Mammary epithelial cell (primary cell): Measurements from ENCODE around the gene NT5E.

ENCODE experiments used
- CTCF ChIP-seq, 2 donors: IDR thresholded peaks in 1 of 2; conservative IDR thresholded peaks in 1 of 2; 2 replicates each; pipeline ENCODE4 v1.5.1; 2011 to 2012; ENCODE audit warnings: inconsistent platforms in 2 of 2, low read length in 2 of 2, mild to moderate bottlenecking in 2 of 2, control low read depth in 1 of 2, low read depth in 1 of 2; ENCODE audit not compliant: insufficient read depth in 1 of 2; ENCODE audit errors: extremely low read depth in 1 of 2
- EZH2 ChIP-seq: IDR thresholded peaks from 2 replicates; pipeline ENCODE4 v1.6.1; 2012; ENCODE audit warnings: low read length, inconsistent platforms, borderline replicate concordance

GRCh38 chr6:85428486-85428885 is 21.4 kb upstream of the NT5E start:
- no peak for TF ChIP-seq CTCF (conservative IDR thresholded peaks at IDR 0.05 in 1 of 2, IDR thresholded peaks at IDR 0.05 in 1 of 2; ENCODE audit: extremely low read depth in 1 of 2, insufficient read depth in 1 of 2, low read depth in 1 of 2, low read length in 2 of 2)
- TF ChIP-seq EZH2: no peak
